WI38 (cell line): ENCODE measurements around the gene LY86.

ENCODE experiments used
- H3K4me3 ChIP-seq: 2 replicates; pipeline ENCODE4 v1.5.1; 2011; ENCODE audit warnings: low read depth, mild to moderate bottlenecking, control low read depth, low read length
- CTCF ChIP-seq: IDR thresholded peaks from 2 replicates; pipeline ENCODE4 v1.5.1; 2012; ENCODE audit warnings: low read depth, mild to moderate bottlenecking, control low read depth, low read length

LY86 gene

GRCh38 chr6:6654599-6655575 lies 66.4 kb downstream of the LY86 start:
- no peak for TF ChIP-seq CTCF
- H3K4me3 ChIP-seq, result no peak overlapping the region

GRCh38 chr6:6655805-6656251 lies 67.3 kb downstream of the LY86 start:
- H3K4me3 ChIP-seq, result no peak overlapping the region
- TF ChIP-seq CTCF, result no peak

- no peak for TF ChIP-seq CTCF
- no peak overlapping the region for H3K4me3 ChIP-seq
Measured at GRCh38 chr6:6656287-6656686, 67.8 kb downstream of the LY86 start.

- no peak for TF ChIP-seq CTCF
- no peak overlapping the region for H3K4me3 ChIP-seq
Measured at GRCh38 chr6:6657085-6657819, 68.7 kb downstream of the LY86 start.

- no peak for TF ChIP-seq CTCF
Measured at GRCh38 chr6:6657820-6658217, 69.3 kb downstream of the LY86 start.

GRCh38 chr6:6659600-6660327 lies 71.2 kb downstream of the LY86 start:
- TF ChIP-seq CTCF, result no peak
- no peak overlapping the region for H3K4me3 ChIP-seq

More at GRCh38 chr6:6657820-6658217, 69.3 kb downstream of the LY86 start:
- no peak overlapping the region for H3K4me3 ChIP-seq
